ENCODE measurements around the gene OXA1L.
"Not testable (repeated sequence)": the region's sequence is repeated elsewhere in the genome, so short reads cannot be mapped to it uniquely, and the experiment has no call there.

Gene OXA1L

GRCh38 chr14:22774011-22774706 lies 7.7 kb downstream of the OXA1L start:
- Histone ChIP-seq H3K4me1 (ENCODE audit: control insufficient read depth, low read length) (peaks cover 23% of the 10 kb centered on the region), H3K4me2 (ENCODE audit: low read length) (no peak overlapping the region), H3K4me3 (ENCODE audit: low read length) (no peak overlapping the region), H3F3A (ENCODE audit: control insufficient read depth, insufficient read depth) (peaks cover 45% of the 10 kb centered on the region), H3K27ac (ENCODE audit: low read depth, low read length) (no peak overlapping the region), H3K9me2 (replicated peaks; ENCODE audit: control insufficient read depth, low read length) (no peaks in the 10 kb centered on the region), H3K9me3 (ENCODE audit: control insufficient read depth, insufficient read depth, low read length) (no peaks in the 10 kb centered on the region), H3K27me3 (ENCODE audit: control insufficient read depth, low read length) (no peaks in the 10 kb centered on the region), H3K36me3 (ENCODE audit: control insufficient read depth, low read length) (peaks cover 91% of the 10 kb centered on the region), H4K20me1 (ENCODE audit: control insufficient read depth, insufficient read depth, low read depth, low read length) (no peaks in the 10 kb centered on the region), H3K79me2 (ENCODE audit: control insufficient read depth, low read length) (peaks cover 30% of the 10 kb centered on the region)
- TF ChIP-seq EZH2phosphoT487 (IDR thresholded peaks at IDR 0.05; ENCODE audit: borderline replicate concordance, low read length) (no peak), CTCF (IDR thresholded peaks at IDR 0.05; ENCODE audit: low read depth, low read length, poor library complexity, severe bottlenecking) (no peak)

GRCh38 chr14:22776215-22776614 lies 9.7 kb downstream of the OXA1L start:
- Histone ChIP-seq H3K4me2 (ENCODE audit: low read length) (no peak overlapping the region), H3F3A (ENCODE audit: control insufficient read depth, insufficient read depth) (peaks cover 34% of the 10 kb centered on the region), H3K27me3 (ENCODE audit: control insufficient read depth, low read length) (no peaks in the 10 kb centered on the region), H3K9me2 (replicated peaks; ENCODE audit: control insufficient read depth, low read length) (no peaks in the 10 kb centered on the region), H3K9me3 (ENCODE audit: control insufficient read depth, insufficient read depth, low read length) (no peaks in the 10 kb centered on the region), H3K4me1 (ENCODE audit: control insufficient read depth, low read length) (peaks cover 36% of the 10 kb centered on the region), H4K20me1 (ENCODE audit: control insufficient read depth, insufficient read depth, low read depth, low read length) (no peaks in the 10 kb centered on the region), H3K79me2 (ENCODE audit: control insufficient read depth, low read length) (peaks cover 27% of the 10 kb centered on the region), H3K27ac (ENCODE audit: low read depth, low read length) (no peak overlapping the region), H3K36me3 (ENCODE audit: control insufficient read depth, low read length) (peaks cover 87% of the 10 kb centered on the region), H3K4me3 (ENCODE audit: low read length) (no peak overlapping the region)
- TF ChIP-seq EZH2phosphoT487 (IDR thresholded peaks at IDR 0.05; ENCODE audit: borderline replicate concordance, low read length) (no peak), CTCF (IDR thresholded peaks at IDR 0.05; ENCODE audit: low read depth, low read length, poor library complexity, severe bottlenecking) (no peak)

- not testable (repeated sequence) for H3K9me2 ChIP-seq (replicated peaks; ENCODE audit: control insufficient read depth, low read length); H4K20me1 ChIP-seq (ENCODE audit: control insufficient read depth, insufficient read depth, low read depth, low read length); H3K27me3 ChIP-seq (ENCODE audit: control insufficient read depth, low read length); H3K27ac ChIP-seq (ENCODE audit: low read depth, low read length); H3K4me2 ChIP-seq (ENCODE audit: low read length); H3K9me3 ChIP-seq (ENCODE audit: control insufficient read depth, insufficient read depth, low read length); H3K4me3 ChIP-seq (ENCODE audit: low read length)
- H3F3A ChIP-seq (ENCODE audit: control insufficient read depth, insufficient read depth), result peaks cover 32% of the 10 kb centered on the region
- H3K4me1 ChIP-seq (ENCODE audit: control insufficient read depth, low read length), result peaks cover 43% of the 10 kb centered on the region
- H3K79me2 ChIP-seq (ENCODE audit: control insufficient read depth, low read length), result peaks cover 29% of the 10 kb centered on the region
- H3K36me3 ChIP-seq (ENCODE audit: control insufficient read depth, low read length), result peaks cover 86% of the 10 kb centered on the region
Observed at GRCh38 chr14:22776849-22777248, 10.4 kb downstream of the OXA1L start.

- no peaks in the 10 kb centered on the region for H3K9me3 ChIP-seq (ENCODE audit: control insufficient read depth, insufficient read depth, low read length)
- H3K27ac ChIP-seq (ENCODE audit: low read depth, low read length), result peak overlapping the region; percentile 17
- no peaks in the 10 kb centered on the region for H3K9me2 ChIP-seq (replicated peaks; ENCODE audit: control insufficient read depth, low read length)
- H3K79me2 ChIP-seq (ENCODE audit: control insufficient read depth, low read length), result peaks cover 36% of the 10 kb centered on the region
- H3K4me2 ChIP-seq (ENCODE audit: low read length), result no peak overlapping the region
- no peak for TF ChIP-seq CTCF (IDR thresholded peaks at IDR 0.05; ENCODE audit: low read depth, low read length, poor library complexity, severe bottlenecking)
- TF ChIP-seq EZH2phosphoT487 (IDR thresholded peaks at IDR 0.05; ENCODE audit: borderline replicate concordance, low read length), result no peak
- no peak overlapping the region for H3K4me3 ChIP-seq (ENCODE audit: low read length)
- peaks cover 43% of the 10 kb centered on the region for H3K4me1 ChIP-seq (ENCODE audit: control insufficient read depth, low read length)
- H3K27me3 ChIP-seq (ENCODE audit: control insufficient read depth, low read length), result no peaks in the 10 kb centered on the region
- no peaks in the 10 kb centered on the region for H4K20me1 ChIP-seq (ENCODE audit: control insufficient read depth, insufficient read depth, low read depth, low read length)
- peaks cover 77% of the 10 kb centered on the region for H3K36me3 ChIP-seq (ENCODE audit: control insufficient read depth, low read length)
- peaks cover 27% of the 10 kb centered on the region for H3F3A ChIP-seq (ENCODE audit: control insufficient read depth, insufficient read depth)
Observed at GRCh38 chr14:22778084-22778483, 11.6 kb downstream of the OXA1L start.

Data from DOHH2 (cell line).